AG04450 (cell line): ENCODE measurements around the gene IFNA13. TPM values are rescaled to one million over a fixed set of nuclear protein-coding genes. Genes with fewer than 3 reads are reported as not detected.
"Not testable (repeated sequence)": the region's sequence is repeated elsewhere in the genome, so short reads cannot be mapped to it uniquely, and the experiment has no call there.

Experiments
- CTCF ChIA-PET: fragments of 300-600, 350-600 bp; formaldehyde crosslinking; extraction: SDS; loops from one replicate; lab custom pipeline; 2022; ENCODE audit warnings: antibody characterized with exemption, inconsistent platforms; lab: Charles Lee
- POLR2A ChIA-PET: fragments of 350-600 bp; formaldehyde crosslinking; extraction: SDS; loops from one replicate; lab custom pipeline; 2021; ENCODE audit warnings: antibody characterized with exemption, inconsistent platforms; lab: Yijun Ruan, JAX
- DNase-seq: peaks from one replicate; pipeline ENCODE4 v3.0.0-alpha.2; 2011; ENCODE audit warnings: low read depth, low spot score
- H3K27ac ChIP-seq: one replicate; pipeline ENCODE4 v1.5.1; 2012; ENCODE audit warnings: low read depth, low read length, control low read depth
- H3K27me3 ChIP-seq: one replicate; pipeline ENCODE4 v1.6.0; 2012; ENCODE audit warnings: low read length; ENCODE audit not compliant: control insufficient read depth, insufficient read depth
- H3K4me3 ChIP-seq: 2 replicates; pipeline ENCODE4 v1.5.1; 2011; ENCODE audit warnings: mild to moderate bottlenecking, low read depth, low read length, control low read depth
- H3K9me3 ChIP-seq: 2 replicates; pipeline ENCODE4 v1.5.1; 2012; ENCODE audit warnings: low read length; ENCODE audit not compliant: control insufficient read depth, insufficient read depth
- CTCF ChIP-seq: IDR thresholded peaks from 2 replicates; pipeline ENCODE4 v1.5.1; 2011; ENCODE audit warnings: low read depth, low read length, control low read depth, inconsistent platforms
- polyA plus RNA-seq: library from polyadenylated mRNA; depleted of rRNA; stranded (reverse); fragments of >200 nt; gene quantifications from 2 replicates; pipeline ENCODE4 v1.2.3, GENCODE V29; 2011

IFNA13 gene
- polyA plus RNA-seq, 1 experiment, result not detected

GRCh38 chr9:21385131-21385670, 17.3 kb upstream of the IFNA13 start, which contains the start of gene IFNA2:
Gene IFNA2 (minus strand): TSS chr9:21385398. CDS start chr9:21385329, 69 bp downstream.
- ChIA-PET CTCF (no interaction called here), POLR2A (no interaction called here)
- Histone ChIP-seq H3K4me3 (no peak within 1 kb of the TSS), H3K27ac (no peak within 1 kb of the TSS), H3K27me3 (no peaks in the 10 kb centered on the region), H3K9me3 (no peaks in the 10 kb centered on the region)
- no peak for DNase-seq
- no peak for TF ChIP-seq CTCF

GRCh38 chr9:21383627-21384026, 15.8 kb upstream of the IFNA13 start:
- ChIA-PET POLR2A (no interaction called here), CTCF (no interaction called here)
- DNase-seq, result no peak
- no peaks in the 10 kb centered on the region for H3K9me3 ChIP-seq
- no peak for TF ChIP-seq CTCF
- no peaks in the 10 kb centered on the region for H3K27me3 ChIP-seq
- H3K27ac ChIP-seq, result no peak overlapping the region
- no peak overlapping the region for H3K4me3 ChIP-seq

GRCh38 chr9:21381448-21382339, 13.8 kb upstream of the IFNA13 start:
- peaks cover 2% of the 10 kb centered on the region for H3K27me3 ChIP-seq
- TF ChIP-seq CTCF, result no peak
- CTCF ChIA-PET, result interaction anchor here (1.0 to 4.4 kb wide), 2 partner anchors 10 to 14 kb away, joined by 3 to 17 read pairs; no protein-coding TSS in a partner anchor
- H3K4me3 ChIP-seq, result no peak overlapping the region
- DNase-seq, result no peak
- H3K9me3 ChIP-seq, result no peaks in the 10 kb centered on the region
- POLR2A ChIA-PET, result no interaction called here
- no peak overlapping the region for H3K27ac ChIP-seq

GRCh38 chr9:21371467-21371866, 3.6 kb upstream of the IFNA13 start:
- POLR2A ChIA-PET, DNase-seq: not testable (repeated sequence)
- CTCF ChIA-PET, result interaction anchor here (1.3 kb wide), 1 partner anchor 63 kb away, joined by 5 read pairs; no protein-coding TSS in a partner anchor

GRCh38 chr9:21367169-21367568, 688 bp downstream of the IFNA13 start:
- H3K4me3 ChIP-seq, CTCF ChIA-PET, DNase-seq, H3K9me3 ChIP-seq, POLR2A ChIA-PET, H3K27ac ChIP-seq, H3K27me3 ChIP-seq: not testable (repeated sequence)

More at GRCh38 chr9:21371467-21371866, 3.6 kb upstream of the IFNA13 start:
- H3K27ac ChIP-seq, H3K27me3 ChIP-seq, H3K9me3 ChIP-seq, H3K4me3 ChIP-seq: not testable (repeated sequence)

- Histone ChIP-seq H3K9me3 (no peaks in the 10 kb centered on the region), H3K27me3 (peaks cover 3% of the 10 kb centered on the region), H3K4me3 (no peak overlapping the region), H3K27ac (no peak overlapping the region)
- DNase-seq, result no peak
- TF ChIP-seq CTCF, result no peak
- CTCF ChIA-PET, result no interaction called here
- POLR2A ChIA-PET, result no interaction called here
Observed at GRCh38 chr9:21362287-21362686, 5.6 kb downstream of the IFNA13 start.
